MM.1S (cell line): Measurements from ENCODE around the gene PRR36.

Source experiments
- DNase-seq: peaks from one replicate; pipeline ENCODE4 v3.0.0-alpha.2; 2015
- H2AFZ ChIP-seq: fragments of 300-600 bp; sonication (generic); 2 replicates; pipeline ENCODE4 v1.6.0; 2016; ENCODE audit warnings: antibody characterized with exemption, low read length
- H3F3A ChIP-seq: fragments of 300-600 bp; sonication (generic); 2 replicates; pipeline ENCODE4 v1.6.1; 2016; ENCODE audit warnings: mild to moderate bottlenecking, antibody characterized with exemption, low read length, moderate library complexity, mixed read lengths; ENCODE audit not compliant: insufficient read depth
- H3K27ac ChIP-seq: fragments of 300-600 bp; sonication (generic); 2 replicates; pipeline ENCODE4 v1.5.1; 2016; ENCODE audit warnings: mild to moderate bottlenecking, low read length
- H3K27me3 ChIP-seq: fragments of 300-600 bp; sonication (generic); replicated peaks from 2 replicates; pipeline ENCODE4 v1.6.0; 2016; ENCODE audit warnings: low read length; ENCODE audit not compliant: insufficient read depth
- H3K36me3 ChIP-seq: fragments of 300-600 bp; sonication (generic); replicated peaks from 2 replicates; pipeline ENCODE4 v1.6.1; 2016; ENCODE audit warnings: mild to moderate bottlenecking, low read length, mixed read lengths; ENCODE audit not compliant: insufficient read depth
- H3K4me1 ChIP-seq: fragments of 300-600 bp; sonication (generic); 2 replicates; pipeline ENCODE4 v1.6.1; 2016; ENCODE audit warnings: low read length, mixed read lengths
- H3K4me2 ChIP-seq: fragments of 300-600 bp; sonication (generic); 2 replicates; pipeline ENCODE4 v1.6.0; 2016; ENCODE audit warnings: low read depth, low read length
- H3K4me3 ChIP-seq: fragments of 300-600 bp; sonication (generic); 2 replicates; pipeline ENCODE4 v1.5.1; 2016; ENCODE audit warnings: low read length, mixed read lengths
- H3K79me2 ChIP-seq: fragments of 300-600 bp; sonication (generic); 2 replicates; pipeline ENCODE4 v1.6.1; 2016; ENCODE audit warnings: mixed run types, low read length, mixed read lengths
- H3K9ac ChIP-seq: fragments of 300-600 bp; sonication (generic); 2 replicates; pipeline ENCODE4 v1.6.1; 2016; ENCODE audit warnings: low read length, mixed read lengths
- H3K9me2 ChIP-seq: fragments of 300-600 bp; sonication (generic); replicated peaks from 2 replicates; pipeline ENCODE4 v1.6.1; 2016; ENCODE audit warnings: mild to moderate bottlenecking, low read length, mixed read lengths; ENCODE audit not compliant: insufficient read depth
- H3K9me3 ChIP-seq: fragments of 300-600 bp; sonication (generic); replicated peaks from 2 replicates; pipeline ENCODE4 v1.6.1; 2016; ENCODE audit warnings: mild to moderate bottlenecking, low read length, mixed read lengths; ENCODE audit not compliant: insufficient read depth
- H4K20me1 ChIP-seq: fragments of 300-600 bp; sonication (generic); 2 replicates; pipeline ENCODE4 v1.6.1; 2016; ENCODE audit warnings: mild to moderate bottlenecking, low read length, moderate library complexity, mixed read lengths; ENCODE audit not compliant: insufficient read depth
- EZH2 ChIP-seq: fragments of 300-600 bp; sonication (generic); optimal IDR thresholded peaks from 2 replicates; pipeline ENCODE3; 2017; ENCODE audit warnings: low read depth, mild to moderate bottlenecking, antibody characterized with exemption, low read length, mixed read lengths
- EZH2phosphoT487 ChIP-seq: fragments of 300-600 bp; sonication (generic); IDR thresholded peaks from 2 replicates; pipeline ENCODE4 v1.6.1; 2018; ENCODE audit warnings: antibody characterized with exemption, low read length
- TF ChIP-seq, protein P1 (sequence below): fragments of 300-600 bp; sonication (generic); IDR thresholded peaks from 2 replicates; pipeline ENCODE4 v1.5.1; 2016; ENCODE audit warnings: antibody characterized with exemption, low read length, mixed read lengths

The PRR36 gene

DNA sequence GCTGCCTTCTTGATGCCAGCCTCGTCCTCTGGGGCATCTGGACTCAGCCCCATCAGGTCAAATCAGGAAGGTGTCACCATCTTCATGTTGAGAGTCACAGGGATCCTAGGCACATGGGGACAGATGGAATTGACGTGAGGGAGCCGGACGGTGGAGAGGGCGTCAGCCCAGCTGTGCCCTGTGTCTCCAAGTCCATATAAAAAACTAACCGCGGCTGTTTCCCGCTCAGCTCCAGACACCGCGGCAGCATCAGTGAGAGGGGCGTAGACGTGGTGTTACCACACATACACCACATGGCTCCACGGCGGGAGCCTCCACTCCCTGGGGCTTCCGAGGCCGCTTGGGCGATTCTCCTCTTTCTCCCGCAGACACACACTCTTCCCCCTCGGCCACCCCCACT is 5.6 kb upstream of the PRR36 start:
- Histone ChIP-seq H3K27ac (no peak overlapping the region), H3K4me1 (no peaks in the 10 kb centered on the region), H3K36me3 (no peaks in the 10 kb centered on the region), H3K79me2 (no peaks in the 10 kb centered on the region), H2AFZ (no peak overlapping the region), H3K4me3 (no peak overlapping the region), H3K9ac (no peak overlapping the region), H3K4me2 (no peak overlapping the region), H3K9me3 (no peaks in the 10 kb centered on the region), H3F3A (no peaks in the 10 kb centered on the region), H3K27me3 (peaks cover 22% of the 10 kb centered on the region), H4K20me1 (no peaks in the 10 kb centered on the region), H3K9me2 (no peaks in the 10 kb centered on the region)
- TF ChIP-seq EZH2 (no peak), EZH2phosphoT487 (no peak)
- TF ChIP-seq, protein P1, sequence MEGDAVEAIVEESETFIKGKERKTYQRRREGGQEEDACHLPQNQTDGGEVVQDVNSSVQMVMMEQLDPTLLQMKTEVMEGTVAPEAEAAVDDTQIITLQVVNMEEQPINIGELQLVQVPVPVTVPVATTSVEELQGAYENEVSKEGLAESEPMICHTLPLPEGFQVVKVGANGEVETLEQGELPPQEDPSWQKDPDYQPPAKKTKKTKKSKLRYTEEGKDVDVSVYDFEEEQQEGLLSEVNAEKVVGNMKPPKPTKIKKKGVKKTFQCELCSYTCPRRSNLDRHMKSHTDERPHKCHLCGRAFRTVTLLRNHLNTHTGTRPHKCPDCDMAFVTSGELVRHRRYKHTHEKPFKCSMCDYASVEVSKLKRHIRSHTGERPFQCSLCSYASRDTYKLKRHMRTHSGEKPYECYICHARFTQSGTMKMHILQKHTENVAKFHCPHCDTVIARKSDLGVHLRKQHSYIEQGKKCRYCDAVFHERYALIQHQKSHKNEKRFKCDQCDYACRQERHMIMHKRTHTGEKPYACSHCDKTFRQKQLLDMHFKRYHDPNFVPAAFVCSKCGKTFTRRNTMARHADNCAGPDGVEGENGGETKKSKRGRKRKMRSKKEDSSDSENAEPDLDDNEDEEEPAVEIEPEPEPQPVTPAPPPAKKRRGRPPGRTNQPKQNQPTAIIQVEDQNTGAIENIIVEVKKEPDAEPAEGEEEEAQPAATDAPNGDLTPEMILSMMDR = no peak
- DNase-seq = no peak

DNA sequence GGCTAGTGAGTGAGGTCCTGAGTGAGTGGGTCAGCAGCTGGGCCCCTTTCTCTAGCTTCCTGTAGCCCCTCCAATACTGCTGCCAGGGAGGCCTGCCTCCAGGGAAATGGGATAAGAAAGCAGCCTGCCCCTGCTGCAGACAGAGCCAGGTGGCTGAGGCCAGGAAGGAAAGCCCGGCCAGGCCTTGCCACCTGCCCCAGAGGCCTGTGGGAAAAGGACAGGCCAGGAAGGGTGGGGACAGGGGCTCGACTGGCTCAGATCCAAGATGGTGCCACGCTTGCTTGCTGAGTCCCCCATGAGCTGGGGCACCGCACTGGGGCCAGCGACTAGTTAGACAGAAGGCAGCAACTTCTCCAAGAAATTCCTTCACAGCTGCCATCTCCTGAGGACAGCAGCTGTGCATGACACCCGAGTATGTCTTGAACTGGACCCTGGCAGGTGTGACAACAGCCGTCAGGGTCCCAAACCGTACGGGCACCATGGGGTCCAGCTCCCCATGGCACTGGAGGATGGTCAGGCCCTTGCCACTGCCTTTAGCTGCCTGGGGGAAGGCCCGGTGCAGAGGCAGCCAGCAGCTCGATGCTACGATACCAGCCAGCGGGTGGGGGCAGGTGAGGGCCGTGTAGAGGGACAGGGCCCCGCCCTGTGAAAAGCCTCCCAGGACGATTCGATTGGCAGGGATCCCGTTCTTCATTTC is 5.1 kb upstream of the PRR36 start:
- no peak overlapping the region for H2AFZ ChIP-seq
- no peak for DNase-seq
- no peaks in the 10 kb centered on the region for H3K9me3 ChIP-seq
- no peak overlapping the region for H3K9ac ChIP-seq
- H3K27ac ChIP-seq = no peak overlapping the region
- no peaks in the 10 kb centered on the region for H3F3A ChIP-seq
- no peaks in the 10 kb centered on the region for H3K79me2 ChIP-seq
- no peaks in the 10 kb centered on the region for H3K36me3 ChIP-seq
- no peaks in the 10 kb centered on the region for H3K9me2 ChIP-seq
- peaks cover 27% of the 10 kb centered on the region for H3K27me3 ChIP-seq
- H3K4me1 ChIP-seq = no peaks in the 10 kb centered on the region
- no peak overlapping the region for H3K4me3 ChIP-seq
- no peak overlapping the region for H3K4me2 ChIP-seq
- no peak for TF ChIP-seq EZH2phosphoT487
- TF ChIP-seq, protein P1 = no peak
- no peak for TF ChIP-seq EZH2
- H4K20me1 ChIP-seq = no peaks in the 10 kb centered on the region

GRCh38 chr19:7877249-7877836 is 3.2 kb upstream of the PRR36 start:
- H3K4me2 ChIP-seq = no peak overlapping the region

More at GRCh38 chr19:7877249-7877836, 3.2 kb upstream of the PRR36 start:
- Histone ChIP-seq H3F3A (no peaks in the 10 kb centered on the region), H3K36me3 (no peaks in the 10 kb centered on the region), H4K20me1 (no peaks in the 10 kb centered on the region), H2AFZ (no peak overlapping the region), H3K9ac (no peak overlapping the region), H3K9me2 (no peaks in the 10 kb centered on the region), H3K27ac (no peak overlapping the region), H3K79me2 (no peaks in the 10 kb centered on the region), H3K9me3 (no peaks in the 10 kb centered on the region), H3K4me3 (no peak overlapping the region), H3K4me1 (no peaks in the 10 kb centered on the region), H3K27me3 (peaks cover 30% of the 10 kb centered on the region)
- DNase-seq = no peak
- no peak for TF ChIP-seq EZH2
- TF ChIP-seq, protein P1 = no peak
